Suprapubic skin (tissue), 4 donors: ENCODE results near the gene ING5.

Experiments
- CTCF ChIP-seq, 2 donors: fragments of 200-600 bp in 1 of 2; fragments of 450-650 bp in 1 of 2; sonication (generic) in 1 of 2; IDR thresholded peaks; one replicate each; pipeline ENCODE4 v1.5.1; 2016 to 2019; ENCODE audit warnings: antibody characterized with exemption in 2 of 2, mild to moderate bottlenecking in 1 of 2, moderate library complexity in 1 of 2
- POLR2A ChIP-seq, 2 donors: fragments of 450-650 bp; IDR thresholded peaks; one replicate each; pipeline ENCODE4 v1.6.1; 2017; ENCODE audit warnings: antibody characterized with exemption in 2 of 2, mild to moderate bottlenecking in 2 of 2, moderate library complexity in 2 of 2
- POLR2AphosphoS5 ChIP-seq, 3 donors: sonication (generic); formaldehyde crosslinking; IDR thresholded peaks; one replicate each; pipeline ENCODE4 v1.6.1; 2017; ENCODE audit warnings: antibody characterized with exemption in 3 of 3

GRCh38 chr2:241672243-241673188 is 29.3 kb upstream of the ING5 start:
- no peak for TF ChIP-seq POLR2A (IDR thresholded peaks at IDR 0.05)
- no peak for TF ChIP-seq CTCF (IDR thresholded peaks at IDR 0.05)
- TF ChIP-seq POLR2AphosphoS5 (IDR thresholded peaks at IDR 0.05): no peak
